Mesendoderm (in vitro differentiated cells): Measurements from ENCODE around the gene SLC44A3.

ENCODE experiments used
- DNase-seq: peaks from one replicate; pipeline ENCODE4 v3.0.0; 2013
- H2AK5ac ChIP-seq: 2 replicates; pipeline ENCODE4 v1.6.1; 2013; ENCODE audit warnings: low read length, inconsistent platforms
- H2BK120ac ChIP-seq: 2 replicates; pipeline ENCODE4 v1.6.1; 2013; ENCODE audit warnings: low read depth, mild to moderate bottlenecking, low read length, moderate library complexity, mixed read lengths
- H2BK15ac ChIP-seq: replicated peaks from 2 replicates; pipeline ENCODE4 v1.6.1; 2013; ENCODE audit warnings: low read depth, mild to moderate bottlenecking, moderate library complexity
- H2BK5ac ChIP-seq: 2 replicates; pipeline ENCODE4 v1.6.1; 2013; ENCODE audit warnings: low read length, inconsistent platforms
- H3K18ac ChIP-seq: 2 replicates; pipeline ENCODE4 v1.6.1; 2013; ENCODE audit warnings: mild to moderate bottlenecking, low read length, mixed read lengths
- H3K23ac ChIP-seq: one replicate; pipeline ENCODE4 v1.6.1; 2013; ENCODE audit warnings: low read length
- H3K27ac ChIP-seq: 2 replicates; pipeline ENCODE4 v1.5.1; 2013; ENCODE audit warnings: low read depth, mild to moderate bottlenecking, inconsistent platforms, low read length, moderate library complexity
- H3K27me3 ChIP-seq: 2 replicates; pipeline ENCODE4 v1.6.1; 2013; ENCODE audit warnings: low read length, control low read depth, mild to moderate bottlenecking, inconsistent platforms; ENCODE audit not compliant: insufficient read depth, poor library complexity
- H3K36me3 ChIP-seq: 2 replicates; pipeline ENCODE4 v1.6.1; 2013; ENCODE audit warnings: low read length, inconsistent platforms; ENCODE audit not compliant: control insufficient read depth, insufficient read depth
- H3K4ac ChIP-seq: one replicate; pipeline ENCODE4 v1.6.1; 2013; ENCODE audit warnings: low read depth, mild to moderate bottlenecking, low read length, moderate library complexity
- H3K4me1 ChIP-seq: 2 replicates; pipeline ENCODE4 v1.6.1; 2013; ENCODE audit warnings: low read depth, low read length, inconsistent platforms; ENCODE audit not compliant: control insufficient read depth
- H3K4me2 ChIP-seq: 2 replicates; pipeline ENCODE4 v1.6.1; 2013; ENCODE audit warnings: low read length
- H3K4me3 ChIP-seq: 2 replicates; pipeline ENCODE4 v1.5.1; 2013; ENCODE audit warnings: mild to moderate bottlenecking, low read length
- H3K56ac ChIP-seq: one replicate; pipeline ENCODE4 v1.6.1; 2013; ENCODE audit warnings: low read length
- H3K79me1 ChIP-seq: 2 replicates; pipeline ENCODE4 v1.6.1; 2013; ENCODE audit warnings: low read length, inconsistent platforms
- H3K79me2 ChIP-seq: 2 replicates; pipeline ENCODE4 v1.6.1; 2013; ENCODE audit warnings: mild to moderate bottlenecking, low read length; ENCODE audit not compliant: control insufficient read depth, insufficient read depth
- H3K9ac ChIP-seq: 2 replicates; pipeline ENCODE4 v1.6.1; 2013; ENCODE audit warnings: low read length, inconsistent platforms
- H4K5ac ChIP-seq: one replicate; pipeline ENCODE4 v1.6.1; 2013; ENCODE audit warnings: low read length
- H4K8ac ChIP-seq: one replicate; pipeline ENCODE4 v1.6.1; 2013; ENCODE audit warnings: low read depth, mild to moderate bottlenecking, control low read depth, low read length, moderate library complexity
- WGBS: extraction: QIAGEN DNeasy Blood & Tissue Kit; methylation state at CpG from one replicate; pipeline ENCODE4 v1.1.7; 2013; ENCODE audit warnings: low lambda C conversion rate, missing lambda C conversion rate; ENCODE audit not compliant: insufficient coverage; ENCODE audit errors: extremely low coverage; 5-methylcytosine and 5-hydroxymethylcytosine counted together

The SLC44A3 gene

DNA sequence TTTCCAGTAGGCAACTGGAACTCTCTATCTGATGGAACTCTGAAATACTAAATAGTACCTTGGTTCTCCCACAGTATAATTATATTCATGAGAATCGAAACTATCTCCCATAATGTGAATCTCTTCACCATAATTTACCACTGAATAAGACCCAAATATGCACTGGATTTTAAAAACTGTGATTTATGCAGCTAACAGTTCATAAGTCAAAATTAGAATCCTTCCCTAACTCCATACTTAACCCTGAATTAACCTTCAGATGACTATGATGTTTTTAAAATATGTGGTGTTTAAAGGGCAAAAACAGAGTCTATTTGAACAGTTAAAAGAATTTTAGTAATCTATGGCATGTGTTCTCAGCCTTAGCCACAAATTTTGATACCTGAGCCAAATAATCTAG lies 22.9 kb upstream of the SLC44A3 start:
- no peaks in the 10 kb centered on the region for H3K79me2 ChIP-seq
- no peak overlapping the region for H3K23ac ChIP-seq
- H3K4me2 ChIP-seq: no peak overlapping the region
- DNase-seq: no peak
- H2AK5ac ChIP-seq: no peak overlapping the region
- H3K4me1 ChIP-seq: no peaks in the 10 kb centered on the region
- H3K79me1 ChIP-seq: no peaks in the 10 kb centered on the region
- H3K9ac ChIP-seq: no peak overlapping the region
- H2BK120ac ChIP-seq: no peak overlapping the region
- WGBS: no CpG with 5 or more reads among the region's 1 CpG
- no peak overlapping the region for H3K4ac ChIP-seq
- H2BK5ac ChIP-seq: no peak overlapping the region
- no peak overlapping the region for H4K8ac ChIP-seq
- H3K36me3 ChIP-seq: no peaks in the 10 kb centered on the region
- H3K27me3 ChIP-seq: no peaks in the 10 kb centered on the region
- no peak overlapping the region for H3K27ac ChIP-seq
- no peak overlapping the region for H3K4me3 ChIP-seq
- H3K18ac ChIP-seq: no peak overlapping the region
- H2BK15ac ChIP-seq: no peak overlapping the region
- H4K5ac ChIP-seq: no peak overlapping the region
- H3K56ac ChIP-seq: no peak overlapping the region

DNA sequence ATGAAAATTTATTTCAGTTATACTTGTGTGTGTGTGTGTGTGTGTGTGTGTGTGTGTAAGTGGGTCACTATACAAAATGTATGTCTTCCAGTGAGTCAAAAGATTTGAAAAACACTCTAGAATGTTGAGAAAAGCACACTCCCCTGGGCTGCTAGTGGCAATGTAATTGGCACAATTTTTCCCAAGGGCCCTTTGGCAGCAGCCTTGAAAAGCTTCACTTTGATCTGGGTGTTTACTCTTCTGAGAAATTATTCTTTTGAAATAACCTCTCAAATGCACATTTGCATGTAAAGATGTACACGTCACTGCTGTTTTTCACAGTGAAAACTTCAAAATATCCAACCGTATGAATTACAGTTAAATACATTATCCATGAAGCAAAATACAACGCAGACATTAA lies 22.1 kb upstream of the SLC44A3 start:
- Histone ChIP-seq H3K27me3 (no peaks in the 10 kb centered on the region), H2BK5ac (no peak overlapping the region), H3K27ac (no peak overlapping the region), H2BK120ac (no peak overlapping the region), H2BK15ac (no peak overlapping the region), H3K56ac (no peak overlapping the region), H3K36me3 (no peaks in the 10 kb centered on the region), H4K5ac (no peak overlapping the region), H3K4me2 (no peak overlapping the region), H2AK5ac (no peak overlapping the region), H3K79me2 (no peaks in the 10 kb centered on the region), H3K4ac (no peak overlapping the region), H3K9ac (no peak overlapping the region), H3K4me3 (no peak overlapping the region), H3K79me1 (no peaks in the 10 kb centered on the region), H3K23ac (no peak overlapping the region), H3K4me1 (no peaks in the 10 kb centered on the region), H3K18ac (no peak overlapping the region), H4K8ac (no peak overlapping the region)
- no peak for DNase-seq
- WGBS: no CpG with 5 or more reads among the region's 3 CpGs

DNA sequence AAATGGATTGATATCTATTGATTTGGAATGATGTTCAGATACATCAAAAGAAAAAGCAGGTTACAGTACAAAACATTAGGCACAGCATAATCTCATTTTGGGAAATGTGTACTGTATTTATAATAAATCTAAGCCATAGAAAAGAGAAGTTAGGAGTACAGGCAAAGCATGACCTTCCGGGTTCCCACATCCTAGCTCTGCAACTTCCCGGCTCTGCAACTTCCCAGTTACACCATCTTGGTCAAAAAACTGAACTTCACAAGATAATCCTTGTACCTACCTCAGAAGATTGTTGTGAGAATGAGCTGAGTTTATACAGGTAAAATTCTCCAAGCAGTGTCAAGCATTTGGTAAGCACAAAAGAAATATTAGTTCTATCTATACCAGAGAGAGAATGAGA lies 21.7 kb upstream of the SLC44A3 start:
- Histone ChIP-seq H3K9ac (no peak overlapping the region), H3K79me1 (no peaks in the 10 kb centered on the region), H3K36me3 (no peaks in the 10 kb centered on the region), H3K4me1 (no peaks in the 10 kb centered on the region), H3K27me3 (no peaks in the 10 kb centered on the region), H2BK120ac (no peak overlapping the region), H3K4me2 (no peak overlapping the region), H3K27ac (no peak overlapping the region), H4K8ac (no peak overlapping the region), H3K23ac (no peak overlapping the region), H3K18ac (no peak overlapping the region), H2BK5ac (no peak overlapping the region), H4K5ac (no peak overlapping the region), H2AK5ac (no peak overlapping the region), H3K79me2 (no peaks in the 10 kb centered on the region), H3K4ac (no peak overlapping the region), H2BK15ac (no peak overlapping the region), H3K4me3 (no peak overlapping the region), H3K56ac (no peak overlapping the region)
- WGBS: no CpG with 5 or more reads among the region's 2 CpGs
- DNase-seq: no peak

DNA sequence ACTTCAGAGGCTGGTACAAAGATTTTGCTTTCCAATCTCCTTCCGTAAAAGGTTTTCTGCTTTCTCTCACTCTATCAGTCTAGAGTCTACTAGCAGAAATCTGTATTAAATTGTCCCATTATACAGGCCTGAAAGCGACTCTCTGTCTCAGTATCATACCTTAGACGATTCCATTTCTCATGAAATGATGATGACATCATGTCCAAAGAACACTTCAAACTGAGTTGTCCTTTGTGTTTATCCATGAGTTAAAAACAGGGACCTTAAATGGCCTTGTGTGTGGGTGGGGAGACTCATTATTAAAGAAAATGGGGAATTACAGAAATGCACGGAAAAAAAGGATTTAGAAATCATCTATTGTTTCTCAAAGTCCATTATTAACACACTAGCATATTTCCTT lies 21.0 kb upstream of the SLC44A3 start:
- no peak overlapping the region for H3K56ac ChIP-seq
- H3K18ac ChIP-seq: no peak overlapping the region
- no peak overlapping the region for H3K23ac ChIP-seq
- H3K79me1 ChIP-seq: no peaks in the 10 kb centered on the region
- H3K79me2 ChIP-seq: no peaks in the 10 kb centered on the region
- H3K27me3 ChIP-seq: no peaks in the 10 kb centered on the region
- no peak overlapping the region for H3K4me3 ChIP-seq
- H3K4me1 ChIP-seq: no peaks in the 10 kb centered on the region
- H3K27ac ChIP-seq: no peak overlapping the region
- H3K36me3 ChIP-seq: no peaks in the 10 kb centered on the region
- H3K9ac ChIP-seq: no peak overlapping the region
- H2BK120ac ChIP-seq: no peak overlapping the region
- no peak overlapping the region for H2BK15ac ChIP-seq
- WGBS: no CpG with 5 or more reads among the region's 4 CpGs
- DNase-seq: no peak
- no peak overlapping the region for H4K5ac ChIP-seq
- H2BK5ac ChIP-seq: no peak overlapping the region
- no peak overlapping the region for H3K4me2 ChIP-seq
- H4K8ac ChIP-seq: no peak overlapping the region
- H3K4ac ChIP-seq: no peak overlapping the region
- no peak overlapping the region for H2AK5ac ChIP-seq

DNA sequence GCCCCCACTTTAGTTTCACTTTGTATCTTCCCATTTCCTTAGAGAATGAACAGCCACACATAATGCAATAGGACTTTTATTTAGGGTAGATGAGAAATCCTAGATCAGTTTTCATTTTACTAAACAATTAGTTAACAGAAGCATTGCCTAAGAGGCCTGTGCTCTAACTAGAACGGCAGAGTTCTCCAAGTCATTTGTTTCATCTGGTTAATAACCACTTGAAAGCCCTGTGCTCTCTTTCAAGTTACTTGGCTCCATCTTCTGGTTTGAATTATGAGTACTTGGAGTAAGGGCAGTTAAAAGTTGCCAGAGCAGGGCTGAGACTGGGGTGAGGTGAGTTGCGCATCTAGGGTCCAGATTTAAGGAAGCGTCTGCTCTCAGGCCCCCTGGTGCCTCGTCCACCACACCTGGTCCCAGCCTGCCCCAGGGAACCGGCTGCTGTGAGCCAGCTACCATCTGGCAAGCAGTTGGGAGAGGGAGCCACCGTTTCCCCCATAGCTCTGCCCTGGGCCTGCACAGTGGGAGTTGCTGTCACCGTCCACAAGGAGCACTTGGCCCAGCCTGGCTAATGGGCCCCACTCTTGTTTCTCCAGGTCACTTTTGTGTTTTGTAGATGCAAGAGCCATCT lies 18.1 kb upstream of the SLC44A3 start:
- Histone ChIP-seq H3K9ac (no peak overlapping the region), H4K5ac (no peak overlapping the region), H4K8ac (no peak overlapping the region), H2BK5ac (no peak overlapping the region), H3K4me1 (peaks cover 3% of the 10 kb centered on the region), H3K56ac (peak overlapping the region; percentile 73), H3K4ac (no peak overlapping the region), H3K23ac (no peak overlapping the region), H3K27me3 (no peaks in the 10 kb centered on the region), H2BK120ac (no peak overlapping the region), H3K79me2 (no peaks in the 10 kb centered on the region), H3K18ac (peak overlapping the region; percentile 24), H3K27ac (no peak overlapping the region), H3K4me2 (no peak overlapping the region), H3K4me3 (no peak overlapping the region), H3K79me1 (no peaks in the 10 kb centered on the region), H3K36me3 (no peaks in the 10 kb centered on the region), H2BK15ac (no peak overlapping the region), H2AK5ac (no peak overlapping the region)
- DNase-seq: peak; percentile 87
- WGBS: no CpG with 5 or more reads among the region's 7 CpGs

DNA sequence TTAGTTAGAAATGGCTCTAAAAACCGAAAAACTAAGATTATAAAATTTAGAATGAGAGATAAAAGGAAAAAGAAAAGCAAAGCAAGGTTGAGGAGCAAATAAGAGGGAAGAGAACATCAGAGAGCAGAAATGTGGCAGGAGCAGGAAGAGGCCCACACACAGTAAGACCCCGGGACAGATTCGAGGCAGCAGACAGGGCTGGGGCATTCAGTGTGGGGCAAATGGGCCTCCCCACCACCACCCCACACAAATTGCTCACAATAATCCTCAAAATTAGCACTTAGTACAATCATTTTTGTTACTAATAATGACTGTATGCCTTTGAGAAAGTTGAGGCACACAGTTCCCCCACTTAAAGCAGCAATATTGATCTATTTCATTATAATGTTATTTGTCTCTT lies 17.1 kb upstream of the SLC44A3 start:
- no peak overlapping the region for H4K8ac ChIP-seq

More for the DNA sequence above, 17.1 kb upstream of the SLC44A3 start:
- H2BK120ac ChIP-seq: no peak overlapping the region
- no peak overlapping the region for H2AK5ac ChIP-seq
- H4K5ac ChIP-seq: no peak overlapping the region
- H3K79me2 ChIP-seq: no peaks in the 10 kb centered on the region
- H2BK15ac ChIP-seq: no peak overlapping the region
- no peak overlapping the region for H3K56ac ChIP-seq
- no peak overlapping the region for H3K23ac ChIP-seq
- H3K18ac ChIP-seq: no peak overlapping the region
- no peak for DNase-seq
- H3K79me1 ChIP-seq: no peaks in the 10 kb centered on the region
- H3K27ac ChIP-seq: no peak overlapping the region
- no CpG with 5 or more reads among the region's 3 CpGs for WGBS
- no peak overlapping the region for H2BK5ac ChIP-seq
- H3K36me3 ChIP-seq: no peaks in the 10 kb centered on the region
- H3K9ac ChIP-seq: no peak overlapping the region
- no peak overlapping the region for H3K4ac ChIP-seq
- H3K4me1 ChIP-seq: peaks cover 3% of the 10 kb centered on the region
- no peak overlapping the region for H3K4me3 ChIP-seq
- H3K27me3 ChIP-seq: no peaks in the 10 kb centered on the region
- no peak overlapping the region for H3K4me2 ChIP-seq
